Smooth muscle cell of trachea (primary cell): ENCODE measurements around the gene ATP6V0B. TPM values are rescaled to one million over a fixed set of nuclear protein-coding genes. Genes with fewer than 3 reads are reported as not detected.

ENCODE experiments used
- total RNA-seq: library from RNA; depleted of rRNA; stranded (reverse); fragments of >200 nt; gene quantifications from 2 replicates; pipeline ENCODE4 v1.2.1, GENCODE V29; 2014

The ATP6V0B gene
- total RNA-seq: 55.9 and 56.7 TPM in 2 replicates

GRCh38 chr1:43974443-43975248 is at the start of gene ATP6V0B:
Gene ATP6V0B, plus strand, starts transcription at chr1:43974960. Its CDS starts 81 bp downstream, at chr1:43975041.

GRCh38 chr1:43933386-43934100 is 41.2 kb upstream of the ATP6V0B start, which contains the start of gene ARTN:
Gene ARTN, plus strand, starts transcription at chr1:43933801. Its CDS starts 1,856 bp downstream, at chr1:43935657.

GRCh38 chr1:43946236-43947060 is 28.3 kb upstream of the ATP6V0B start, which contains the start of gene IPO13:
Gene IPO13, plus strand, starts transcription at chr1:43946950. Its CDS starts 651 bp downstream, at chr1:43947601.

GRCh38 chr1:43969746-43970466 is 4.9 kb upstream of the ATP6V0B start, which contains the start of gene DPH2:
Gene DPH2, plus strand, starts transcription at chr1:43970010. Its CDS starts 166 bp downstream, at chr1:43970176.

GRCh38 chr1:43978551-43979260 is 3.9 kb downstream of the ATP6V0B start, which contains the start of gene B4GALT2:
Gene B4GALT2, plus strand, starts transcription at chr1:43979210. Its CDS starts 1,951 bp downstream, at chr1:43981161.

GRCh38 chr1:43991476-43992231 is 16.9 kb downstream of the ATP6V0B start, which contains the start of gene CCDC24:
Gene CCDC24, plus strand, starts transcription at chr1:43991599. Its CDS starts 280 bp downstream, at chr1:43991879.

Other genes with a start within 250 kb of the ATP6V0B start
- under 0.01 and 0.29 TPM in 2 replicates for gene ARTN, start 41.2 kb upstream of the ATP6V0B start, total RNA-seq
- gene IPO13, start 28.0 kb upstream of the ATP6V0B start, total RNA-seq: 18.3 and 30.1 TPM in 2 replicates
- gene DPH2, start 5.0 kb upstream of the ATP6V0B start, total RNA-seq: 8.3 and 12.4 TPM in 2 replicates
- 51.5 and 125 TPM in 2 replicates for gene B4GALT2, start 4.2 kb downstream of the ATP6V0B start, total RNA-seq
- gene CCDC24, start 16.6 kb downstream of the ATP6V0B start, total RNA-seq: 3.6 and 3.8 TPM in 2 replicates
- gene SLC6A9, start 56.5 kb downstream of the ATP6V0B start, total RNA-seq: 1.6 and 7.4 TPM in 2 replicates
- under 0.01 and 0.17 TPM in 2 replicates for gene KLF17, start 143.9 kb downstream of the ATP6V0B start, total RNA-seq
- not detected in 2 replicates for gene KLF18, start 166.7 kb downstream of the ATP6V0B start, total RNA-seq
- 24.6 and 27.9 TPM in 2 replicates for gene DMAP1, start 238.5 kb downstream of the ATP6V0B start, total RNA-seq